Uterus (tissue), 2 donors: ENCODE results near the gene UNC13D.

Experiments
- CTCF ChIP-seq, 4 experiments: fragments of 200-600 bp in 2 of 4; fragments of 450-650 bp in 2 of 4; sonication (generic) in 2 of 4; IDR thresholded peaks; one replicate each; pipeline ENCODE4 v1.5.1; 2016 to 2019; ENCODE audit warnings: antibody characterized with exemption in 4 of 4, mild to moderate bottlenecking in 2 of 4, moderate library complexity in 1 of 4
- POLR2A ChIP-seq, 2 donors: fragments of 450-650 bp; IDR thresholded peaks; one replicate each; pipeline ENCODE4 v1.6.1; 2016; ENCODE audit warnings: antibody characterized with exemption in 2 of 2, mild to moderate bottlenecking in 1 of 2, moderate library complexity in 1 of 2

- TF ChIP-seq CTCF (IDR thresholded peaks at IDR 0.05) (no peak), POLR2A (IDR thresholded peaks at IDR 0.05) (no peak)
Measured at GRCh38 chr17:75806822-75807500, 37.2 kb downstream of the UNC13D start.
